ENCODE measurements around the gene LSMEM2.
"Not testable (repeated sequence)": the region's sequence is repeated elsewhere in the genome, so short reads cannot be mapped to it uniquely, and the experiment has no call there.

The LSMEM2 gene

GRCh38 chr3:50246517-50246954, 32.4 kb upstream of the LSMEM2 start:
- no peak for DNase-seq

- DNase-seq, result no peak
Observed at GRCh38 chr3:50248387-50248786, 30.5 kb upstream of the LSMEM2 start.

GRCh38 chr3:50249457-50249856, 29.4 kb upstream of the LSMEM2 start:
- DNase-seq, result no peak

- no peak for DNase-seq
Observed at GRCh38 chr3:50250514-50250913, 28.4 kb upstream of the LSMEM2 start.

- DNase-seq, result no peak
Observed at GRCh38 chr3:50251220-50251619, 27.7 kb upstream of the LSMEM2 start.

GRCh38 chr3:50254577-50255250, 24.2 kb upstream of the LSMEM2 start:
- no peak for DNase-seq

- DNase-seq, result no peak
Observed at GRCh38 chr3:50255251-50255615, 23.7 kb upstream of the LSMEM2 start.

GRCh38 chr3:50256978-50257890, 21.7 kb upstream of the LSMEM2 start:
- DNase-seq, result no peak

- DNase-seq, result no peak
Observed at GRCh38 chr3:50258029-50258680, 20.7 kb upstream of the LSMEM2 start.

GRCh38 chr3:50258979-50259378, 19.9 kb upstream of the LSMEM2 start:
- DNase-seq, result no peak

- DNase-seq, result no peak
Observed at GRCh38 chr3:50259432-50260026, 19.4 kb upstream of the LSMEM2 start.

- peak; percentile 63 for DNase-seq
Observed at GRCh38 chr3:50260027-50260941, 18.6 kb upstream of the LSMEM2 start.

- DNase-seq, result no peak
Observed at GRCh38 chr3:50260942-50261441, 17.9 kb upstream of the LSMEM2 start.

GRCh38 chr3:50261505-50261904, 17.4 kb upstream of the LSMEM2 start:
- DNase-seq, result no peak

- not testable (repeated sequence) for DNase-seq
Observed at GRCh38 chr3:50262200-50262599, 16.7 kb upstream of the LSMEM2 start.

GRCh38 chr3:50262778-50263177, 16.1 kb upstream of the LSMEM2 start:
- DNase-seq, result no peak

GRCh38 chr3:50263478-50264382, 15.2 kb upstream of the LSMEM2 start:
- no peak for DNase-seq

GRCh38 chr3:50264383-50264963, 14.4 kb upstream of the LSMEM2 start:
- no peak for DNase-seq

GRCh38 chr3:50264964-50265485, 13.9 kb upstream of the LSMEM2 start:
- no peak for DNase-seq

GRCh38 chr3:50265571-50265970, 13.3 kb upstream of the LSMEM2 start:
- DNase-seq, result no peak

All from NCI-H446 treated with DMSO at 0.1 percent for 48 hours (cell line).